Ovary (tissue), 9 donors: ENCODE measurements around the gene HNRNPL. TPM values are rescaled to one million over a fixed set of nuclear protein-coding genes. Genes with fewer than 3 reads are reported as not detected.

Experiments used
- DNase-seq, 5 donors: peaks; one replicate each; pipeline ENCODE4 v3.0.0-alpha.2; 2019 to 2020
- H3K27ac ChIP-seq, 2 donors: fragments of 200-600 bp; one replicate each; pipeline versions ENCODE4 v1.5.1 to v1.8.0; 2019 to 2022
- H3K27me3 ChIP-seq: fragments of 200-600 bp; one replicate; pipeline ENCODE4 v1.8.0; 2022
- H3K36me3 ChIP-seq: fragments of 200-600 bp; sonication (generic); one replicate; pipeline ENCODE4 v1.5.1; 2019
- H3K4me1 ChIP-seq: one replicate; pipeline ENCODE4 v1.8.1; 2013; ENCODE audit warnings: mild to moderate bottlenecking, moderate library complexity; ENCODE audit not compliant: insufficient read depth
- H3K4me3 ChIP-seq: fragments of 200-600 bp; sonication (generic); one replicate; pipeline ENCODE4 v1.5.1; 2017
- H3K9me3 ChIP-seq, 2 donors: fragments of 200-600 bp in 1 of 2; sonication (generic) in 1 of 2; one replicate each; pipeline versions ENCODE4 v1.5.1 to v1.8.1; 2013 to 2019; ENCODE audit warnings: mild to moderate bottlenecking in 1 of 2, moderate library complexity in 1 of 2
- EP300 ChIP-seq: sonication (generic); formaldehyde crosslinking; IDR thresholded peaks from one replicate; pipeline ENCODE4 v1.6.1; 2017; ENCODE audit warnings: antibody characterized with exemption
- POLR2A ChIP-seq: fragments of 450-650 bp; IDR thresholded peaks from one replicate; pipeline ENCODE4 v1.6.1; 2017; ENCODE audit warnings: antibody characterized with exemption, mild to moderate bottlenecking, moderate library complexity
- WGBS, 3 donors: extraction: QIAGEN DNeasy Blood & Tissue Kit in 1 of 3; methylation state at CpG; one replicate each; pipeline versions ENCODE4 v1.1.5 to v1.1.7; 2013 to 2017; 5-methylcytosine and 5-hydroxymethylcytosine counted together
- intact Hi-C, 4 donors: fragments of 100-400 bp; cut with DNase I; formaldehyde crosslinking; loops; one replicate each; pipeline versions ENCODE4 v1.11.0 to v1.15.1; 2022 to 2023
- polyA plus RNA-seq, 2 donors: library from polyadenylated mRNA; stranded (reverse); fragments of 200-250 nt in 1 of 2; fragments of 350-450 nt in 1 of 2; fragmentation: Illumina TruSeq in 1 of 2; extraction: RNeasy Lipid Tissue Mini Kit (QIAGEN cat#74804) in 1 of 2; gene quantifications; one replicate each; pipeline ENCODE4 v1.2.3, GENCODE V29; 2013 to 2014
- total RNA-seq, 7 donors: library from RNA; depleted of rRNA in 2 of 7; stranded (reverse); fragments of >200 nt in 2 of 7; fragmentation: NEBNext Ultra II Directional in 3 of 7; extraction: Animal tissue kit (Norgen Biotek cat#: 25700) in 3 of 7; gene quantifications; one replicate each; pipeline versions ENCODE4 v1.1.0 to v1.2.4, GENCODE V29; 2016 to 2023
- TF ChIP-seq, protein P1 (sequence below), 3 donors: fragments of 450-650 bp in 2 of 3; fragments of 200-600 bp in 1 of 3; IDR thresholded peaks; one replicate each; pipeline versions ENCODE4 v1.5.1 to v1.8.0; 2016 to 2022; ENCODE audit warnings: antibody characterized with exemption in 3 of 3, mild to moderate bottlenecking in 1 of 3
- donor health status: DM: no; HTN: no; CAD: no; lungs with moderate emphysema.
- donor health status: DM: no; HTN: no; CAD: no.
- donor health status: Bipolar disorder and iron deficiency.
- donor health status: DM: yes; HTN: yes; CAD: no.
- donor health status: DM: no; HTN: no; CAD: no.
- donor health status: DM: yes; HTN: yes; CAD: no.

The HNRNPL gene
- total and polyA plus RNA-seq, 9 donors = 110 to 284 (median 230) TPM

DNA sequence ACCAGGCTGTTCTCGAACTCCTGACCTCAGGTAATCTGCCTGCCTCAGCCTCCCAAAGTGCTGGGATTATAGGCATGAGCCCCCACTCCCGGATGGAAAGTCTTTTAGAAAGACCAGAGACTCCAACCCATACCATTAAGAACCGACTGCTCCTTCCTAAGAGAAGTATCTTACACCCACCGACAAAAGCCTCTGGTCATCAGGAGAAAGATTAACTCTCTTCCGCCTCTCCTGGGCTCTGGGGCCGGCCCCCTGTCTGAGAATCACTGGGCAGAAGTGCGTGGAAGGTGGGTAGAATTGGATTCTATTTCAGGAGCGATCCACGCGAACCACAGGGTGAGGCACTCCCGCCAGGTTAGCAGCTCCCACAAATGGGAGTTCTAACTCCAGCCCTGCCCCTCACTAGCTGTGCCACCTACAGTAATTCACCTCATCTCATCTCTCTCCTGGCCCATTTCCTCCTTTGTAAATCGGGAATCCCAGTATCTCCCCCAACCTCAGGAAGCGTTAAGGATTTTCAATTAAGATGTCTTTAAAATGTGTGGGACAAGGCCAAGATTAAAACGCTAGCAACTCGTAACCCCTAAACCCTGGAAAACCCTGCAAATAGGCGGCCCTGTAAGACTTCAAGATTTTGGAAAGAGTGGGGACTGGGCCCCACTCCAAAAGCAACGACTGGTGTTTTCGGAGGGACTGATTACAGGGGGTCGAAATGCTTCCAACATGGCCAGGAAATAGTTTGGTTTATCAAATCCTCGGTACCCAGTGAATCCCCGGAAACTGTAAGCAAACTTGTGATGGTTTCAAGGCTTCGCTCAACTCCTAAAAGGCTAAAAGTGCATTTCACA, 1.3 kb downstream of the HNRNPL start:
- H3K4me1 ChIP-seq = peaks cover 13% of the 10 kb centered on the region
- no peaks in the 10 kb centered on the region for H3K36me3 ChIP-seq
- peak overlapping the region in 1 of 2 donors; percentile 100 for H3K27ac ChIP-seq
- intact Hi-C loops = loop anchor here in 1 of 4 donors (10.0 kb wide), 1 partner anchor 204 kb away; the partner anchor contains the start of gene ACTN4
- no peaks in the 10 kb centered on the region for H3K9me3 ChIP-seq
- DNase-seq = peak in 1 of 5 donors; percentile 52
- 8 to 11% (median 9%) methylated on average over 22 of the region's 22 CpGs for WGBS, 3 donors
- no peaks in the 10 kb centered on the region for H3K27me3 ChIP-seq
- TF ChIP-seq, protein P1, sequence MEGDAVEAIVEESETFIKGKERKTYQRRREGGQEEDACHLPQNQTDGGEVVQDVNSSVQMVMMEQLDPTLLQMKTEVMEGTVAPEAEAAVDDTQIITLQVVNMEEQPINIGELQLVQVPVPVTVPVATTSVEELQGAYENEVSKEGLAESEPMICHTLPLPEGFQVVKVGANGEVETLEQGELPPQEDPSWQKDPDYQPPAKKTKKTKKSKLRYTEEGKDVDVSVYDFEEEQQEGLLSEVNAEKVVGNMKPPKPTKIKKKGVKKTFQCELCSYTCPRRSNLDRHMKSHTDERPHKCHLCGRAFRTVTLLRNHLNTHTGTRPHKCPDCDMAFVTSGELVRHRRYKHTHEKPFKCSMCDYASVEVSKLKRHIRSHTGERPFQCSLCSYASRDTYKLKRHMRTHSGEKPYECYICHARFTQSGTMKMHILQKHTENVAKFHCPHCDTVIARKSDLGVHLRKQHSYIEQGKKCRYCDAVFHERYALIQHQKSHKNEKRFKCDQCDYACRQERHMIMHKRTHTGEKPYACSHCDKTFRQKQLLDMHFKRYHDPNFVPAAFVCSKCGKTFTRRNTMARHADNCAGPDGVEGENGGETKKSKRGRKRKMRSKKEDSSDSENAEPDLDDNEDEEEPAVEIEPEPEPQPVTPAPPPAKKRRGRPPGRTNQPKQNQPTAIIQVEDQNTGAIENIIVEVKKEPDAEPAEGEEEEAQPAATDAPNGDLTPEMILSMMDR (IDR thresholded peaks at IDR 0.05) = no peak
- no peak for TF ChIP-seq EP300
- H3K4me3 ChIP-seq = peak overlapping the region; percentile 99

DNA sequence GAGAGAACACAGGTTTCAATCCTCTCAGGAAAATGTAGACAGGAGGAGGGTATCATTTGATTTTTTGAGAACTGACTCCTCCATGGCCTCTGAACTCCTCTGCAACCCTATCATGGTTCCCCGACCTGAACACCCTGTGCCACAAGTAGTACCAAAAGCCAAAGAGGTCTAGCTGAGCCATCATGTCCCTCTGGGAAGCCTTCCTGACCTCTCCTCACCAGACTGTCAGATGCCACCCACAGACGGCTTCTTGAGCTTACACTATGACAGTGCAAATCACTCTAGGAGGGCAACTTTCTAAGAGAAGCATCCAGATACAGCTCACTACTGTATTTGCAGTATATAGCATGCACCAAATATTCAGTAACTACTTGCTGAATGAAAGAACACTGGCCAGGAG, 3.7 kb downstream of the HNRNPL start:
- no peak for DNase-seq
- intact Hi-C loops = loop anchor here in 1 of 4 donors (10.0 kb wide), 1 partner anchor 201 kb away; the partner anchor contains the start of gene ACTN4
- H3K9me3 ChIP-seq = no peaks in the 10 kb centered on the region
- H3K4me3 ChIP-seq = no peak overlapping the region
- WGBS, 3 donors = 64 to 72% (median 70%) methylated on average over 2 of the region's 2 CpGs
- H3K36me3 ChIP-seq = no peaks in the 10 kb centered on the region
- no peaks in the 10 kb centered on the region for H3K27me3 ChIP-seq
- peaks cover 10% of the 10 kb centered on the region for H3K4me1 ChIP-seq
- H3K27ac ChIP-seq = no peak overlapping the region
- no peak for TF ChIP-seq EP300
- TF ChIP-seq, protein P1 (IDR thresholded peaks at IDR 0.05) = no peak
- no peak for TF ChIP-seq POLR2A

DNA sequence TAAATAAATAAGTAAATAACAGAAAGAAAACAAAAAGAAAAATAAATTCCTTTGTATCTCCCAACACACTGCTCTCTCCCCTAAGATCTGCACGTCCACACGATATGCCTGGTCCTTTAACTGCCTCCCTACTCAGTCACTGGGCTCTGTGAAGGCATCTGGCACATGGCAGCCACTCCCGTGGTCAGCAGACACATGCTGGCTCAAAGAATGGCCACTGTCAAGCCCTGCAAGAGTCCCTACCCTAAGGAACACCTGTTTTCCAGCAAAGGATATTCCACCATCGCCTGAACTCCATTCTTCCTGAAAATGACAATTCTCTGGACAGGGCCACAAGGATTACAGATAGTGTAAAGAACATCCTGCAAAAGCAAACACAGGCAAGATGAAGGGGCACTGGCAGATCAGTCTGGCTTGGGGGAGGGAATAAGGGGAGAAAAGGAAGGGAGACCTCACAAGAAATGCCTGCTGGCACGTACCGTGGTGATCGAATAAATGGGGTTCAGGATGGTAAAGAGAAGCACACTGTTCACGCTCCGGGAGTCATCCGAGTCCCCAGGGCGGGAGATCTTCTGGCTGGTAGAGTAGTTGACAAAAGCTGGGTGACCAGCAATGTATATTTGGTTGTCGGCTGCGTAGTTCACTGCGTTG, 4.3 kb downstream of the HNRNPL start:
- Histone ChIP-seq H3K27me3 (no peaks in the 10 kb centered on the region), H3K9me3 (no peaks in the 10 kb centered on the region), H3K27ac (no peak overlapping the region), H3K4me3 (no peak overlapping the region), H3K4me1 (peaks cover 10% of the 10 kb centered on the region), H3K36me3 (no peaks in the 10 kb centered on the region)
- WGBS, 3 donors = 85 to 88% (median 86%) methylated on average over 14 of the region's 14 CpGs
- no peak for DNase-seq
- TF ChIP-seq, protein P1 (IDR thresholded peaks at IDR 0.05) = no peak
- TF ChIP-seq EP300 = no peak
- no peak for TF ChIP-seq POLR2A
- intact Hi-C loops = loop anchor here in 1 of 4 donors (10.0 kb wide), 1 partner anchor 201 kb away; the partner anchor contains the start of gene ACTN4

DNA sequence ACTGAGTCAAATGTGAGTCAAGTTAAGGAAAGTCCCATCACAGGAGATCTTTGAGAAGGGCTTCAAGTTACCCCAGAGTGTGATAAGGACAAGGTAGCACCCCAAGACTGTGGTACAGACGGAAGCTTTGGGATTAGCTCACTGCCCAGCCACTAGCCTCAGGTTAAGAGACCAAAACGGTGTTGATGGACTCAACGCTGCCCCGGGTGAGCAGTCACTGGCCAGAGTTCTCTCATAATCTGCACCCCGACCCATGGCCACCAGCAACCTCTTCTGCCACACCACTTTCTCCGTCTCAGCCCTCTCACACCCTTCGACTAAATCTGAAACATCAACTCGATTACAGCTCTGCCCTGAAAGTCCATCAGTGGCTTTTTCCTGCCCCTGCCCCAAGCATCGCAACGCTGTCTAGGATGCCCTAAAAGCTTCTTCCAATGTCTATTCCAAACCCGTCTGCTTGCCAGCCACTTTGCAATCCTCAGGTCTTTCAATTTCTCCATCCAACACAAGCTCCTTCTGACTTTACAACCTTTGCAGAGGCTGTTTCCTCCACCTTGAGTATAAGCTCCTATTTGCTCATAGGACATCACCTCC, 5.6 kb downstream of the HNRNPL start:
- intact Hi-C loops = loop anchor here in 1 of 4 donors (10.0 kb wide), 1 partner anchor 199 kb away; the partner anchor contains the start of gene ACTN4
- 82 to 88% (median 87%) methylated on average over 11 of the region's 11 CpGs for WGBS, 3 donors
- Histone ChIP-seq H3K4me1 (peaks cover 10% of the 10 kb centered on the region), H3K4me3 (no peak overlapping the region), H3K36me3 (no peaks in the 10 kb centered on the region), H3K9me3 (no peaks in the 10 kb centered on the region), H3K27ac (no peak overlapping the region), H3K27me3 (no peaks in the 10 kb centered on the region)
- no peak for DNase-seq
- no peak for TF ChIP-seq POLR2A
- TF ChIP-seq, protein P1 (IDR thresholded peaks at IDR 0.05) = no peak
- no peak for TF ChIP-seq EP300
